Activated T-cell treated with anti-CD3 and anti-CD28 coated beads, Interleukin-2, amount 50 U/mL, for 1 hour (primary cell): ENCODE data around the gene ANKRD63.

Experiments used
- DNase-seq: peaks from one replicate; pipeline ENCODE4 v3.0.0-alpha.2; 2020

ANKRD63 gene

DNA sequence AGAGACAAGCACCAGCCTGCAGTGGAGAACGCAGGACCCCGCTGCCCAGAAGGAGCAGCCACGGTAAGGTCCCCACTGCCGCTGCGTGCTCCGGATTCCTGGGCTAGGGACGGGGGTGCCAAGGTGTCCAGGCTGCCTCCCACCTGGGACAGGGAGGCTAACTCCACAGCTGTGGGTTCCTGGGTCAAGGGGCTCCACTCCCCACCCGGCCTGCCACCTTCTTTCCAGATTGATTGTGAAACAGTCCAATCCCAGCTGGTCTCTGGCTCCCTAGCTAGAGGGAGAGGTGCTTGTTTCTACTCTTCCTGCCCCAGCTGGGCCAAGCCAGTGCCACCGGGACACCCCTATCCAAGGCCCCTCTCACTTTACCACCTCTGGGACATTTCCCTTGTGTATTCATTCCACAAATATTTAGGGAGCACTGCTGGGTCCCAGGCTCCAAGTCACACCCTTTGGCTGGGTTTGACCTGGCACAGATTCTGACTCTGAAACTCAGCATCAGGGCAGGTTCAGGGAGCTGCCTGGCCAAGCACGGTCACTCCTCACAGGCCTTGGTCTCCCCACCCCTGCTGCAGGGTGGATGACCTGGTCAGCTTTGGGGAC, 42.1 kb downstream of the ANKRD63 start:
- no peak for DNase-seq

GRCh38 chr15:40239693-40240618, 42.9 kb downstream of the ANKRD63 start:
- no peak for DNase-seq

DNA sequence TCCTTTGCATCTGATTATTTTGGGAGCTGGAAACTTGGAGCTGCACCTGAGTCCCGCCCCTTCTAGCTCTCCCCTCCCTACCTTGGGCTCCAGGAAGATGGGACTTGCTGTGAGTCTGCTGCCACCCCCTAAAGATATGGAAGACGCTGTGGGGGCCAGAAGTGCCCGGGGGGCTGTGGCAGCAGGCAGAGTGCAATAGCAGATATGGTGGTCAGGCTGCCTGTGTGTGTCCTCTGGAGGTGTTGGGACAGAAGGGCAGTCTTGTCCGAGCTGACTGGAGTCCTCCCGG, 43.5 kb downstream of the ANKRD63 start:
- no peak for DNase-seq

DNA sequence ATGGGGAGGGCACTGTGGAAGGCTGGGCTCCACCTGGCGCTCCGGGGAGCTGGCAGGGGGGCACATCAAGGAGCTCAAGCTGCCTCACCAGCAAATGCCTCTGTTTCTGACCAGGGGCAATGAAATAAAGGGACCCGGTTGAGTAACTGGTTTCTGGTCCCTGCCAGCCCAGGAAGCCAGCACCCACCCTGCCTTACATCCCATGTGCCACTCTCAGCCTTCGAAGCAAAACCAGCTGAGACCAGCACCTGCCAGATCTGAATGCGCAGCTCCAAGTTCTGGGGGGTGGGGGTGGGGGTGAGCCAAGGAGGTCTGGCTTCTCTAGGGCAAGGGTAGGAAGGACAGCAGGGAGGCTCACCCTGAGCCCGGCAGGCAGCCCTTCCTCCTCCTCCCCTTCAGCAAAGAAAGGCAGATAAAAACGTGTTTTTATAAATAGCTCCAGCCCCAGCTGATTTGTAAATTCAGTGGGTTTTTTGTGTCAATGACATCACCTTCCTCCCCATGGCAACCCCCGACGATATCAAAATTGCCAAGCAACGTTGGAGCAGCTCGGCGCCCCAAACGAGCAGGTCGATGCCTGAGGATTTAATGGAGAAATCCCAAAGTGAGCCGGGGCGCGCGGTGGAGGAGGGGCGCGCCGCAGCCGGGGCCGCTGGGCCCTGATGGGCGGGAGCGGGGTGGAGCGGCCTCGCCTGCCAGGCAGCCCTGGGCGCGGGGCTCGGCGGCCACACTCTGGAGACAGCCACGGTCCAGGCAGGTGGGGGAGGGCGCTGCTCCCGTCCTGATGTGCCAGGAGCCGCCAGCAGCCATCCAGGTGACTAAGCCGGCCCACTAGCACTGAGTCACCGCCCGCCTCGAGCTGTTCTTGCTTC, 44.1 kb downstream of the ANKRD63 start, which contains the start of gene PAK6:
TSS of gene PAK6 (plus strand) at position 532 of the 872 bp plus-strand sequence. CDS start 25,723 bp downstream, outside the sequence.
- peak; percentile 27 for DNase-seq

DNA sequence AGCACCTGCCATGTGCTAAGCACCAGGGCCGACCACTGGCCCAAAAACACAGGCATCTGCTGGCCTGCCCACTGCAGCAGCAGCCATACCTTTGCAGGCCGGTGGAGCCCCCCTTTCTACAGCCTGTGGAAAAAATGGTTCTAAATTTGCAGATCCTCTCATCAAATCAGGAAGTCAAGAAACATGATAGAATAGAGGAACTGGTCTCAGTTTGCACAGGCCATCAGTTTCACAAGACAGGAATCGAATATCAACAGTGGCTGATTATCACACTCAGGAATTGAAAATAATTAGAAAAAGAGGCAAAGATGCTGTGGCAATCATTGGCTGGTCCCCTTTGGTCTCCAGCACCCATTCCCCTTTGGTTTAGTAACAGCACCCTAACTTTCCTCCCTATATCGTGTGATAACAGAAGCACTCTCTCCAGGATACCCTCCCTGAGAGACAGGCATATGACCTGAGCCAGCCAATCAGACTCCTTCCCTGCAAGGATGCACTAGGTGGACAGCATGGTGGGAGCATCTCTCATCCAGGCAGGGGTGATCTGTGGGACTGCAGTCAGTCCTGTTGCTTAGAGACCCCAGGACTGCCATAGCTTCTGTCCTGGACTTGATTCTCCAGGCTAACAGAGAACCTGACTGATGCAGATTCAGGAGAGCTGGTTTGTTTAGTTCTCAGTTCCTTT, 47.5 kb downstream of the ANKRD63 start:
- DNase-seq = no peak

DNA sequence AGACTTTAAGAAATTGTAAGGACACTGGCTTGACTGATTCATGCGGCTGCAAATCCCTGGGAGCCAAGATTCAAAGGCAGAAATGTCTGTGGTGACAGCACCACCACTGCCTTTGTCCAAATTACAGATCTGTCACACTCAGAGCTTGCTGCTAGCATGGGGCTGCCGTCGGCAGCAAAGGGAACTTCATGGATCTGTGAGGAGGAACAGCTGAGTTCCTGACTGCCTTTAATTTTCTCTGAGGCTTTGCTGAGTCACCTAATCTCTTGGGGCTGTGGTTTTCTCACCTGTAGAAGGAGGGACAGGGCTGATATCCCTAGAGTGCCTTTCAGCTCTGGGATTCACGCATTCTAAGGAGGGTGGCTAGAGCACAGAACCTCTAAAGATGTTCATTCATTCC, 48.1 kb downstream of the ANKRD63 start:
- no peak for DNase-seq

GRCh38 chr15:40233727-40234577, 48.9 kb downstream of the ANKRD63 start:
- DNase-seq = no peak

GRCh38 chr15:40232625-40233070, 50.2 kb downstream of the ANKRD63 start:
- DNase-seq = no peak
